ENCODE measurements around the gene TECPR1. TPM values are rescaled to one million over a fixed set of nuclear protein-coding genes. Genes with fewer than 3 reads are reported as not detected.

The TECPR1 gene
- total RNA-seq, 1 experiment from 2014 or later, result 10.8 TPM

GRCh38 chr7:98189559-98189958, 62.5 kb downstream of the TECPR1 start:
- no peak for DNase-seq (ENCODE audit: low spot score)

GRCh38 chr7:98187138-98187502, 64.9 kb downstream of the TECPR1 start:
- DNase-seq (ENCODE audit: low spot score), result no peak

DNA sequence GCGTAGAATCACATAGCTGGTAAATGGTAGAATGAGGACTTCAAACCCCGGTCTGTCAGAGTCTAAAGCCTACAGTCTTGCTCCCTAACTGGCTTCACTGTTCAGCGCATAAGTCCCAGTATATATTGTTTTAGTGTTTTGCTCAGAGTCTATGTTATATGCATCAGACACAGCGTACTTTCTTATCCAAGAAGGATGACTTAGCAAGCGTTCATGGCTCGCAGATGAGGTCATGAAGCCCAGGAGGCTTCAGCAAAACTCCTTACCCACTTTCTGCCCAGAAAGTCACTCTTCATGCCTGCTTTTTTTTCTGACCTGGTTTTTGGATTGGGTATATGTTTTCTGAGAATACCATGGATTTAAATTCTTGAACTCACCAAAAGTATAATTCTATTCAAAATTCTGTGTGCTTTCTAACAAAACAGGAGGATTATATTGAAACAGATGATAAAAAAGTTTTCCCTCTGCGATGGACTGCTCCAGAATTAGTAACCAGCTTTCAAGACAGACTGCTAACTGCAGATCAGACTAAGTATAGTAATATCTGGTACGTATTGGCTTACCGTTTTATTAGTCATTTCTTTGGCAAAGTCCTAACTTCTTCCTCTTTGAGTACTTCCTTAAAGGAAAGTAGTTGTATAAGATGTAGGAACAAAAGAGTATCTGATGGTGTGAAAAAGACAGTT, 65.4 kb downstream of the TECPR1 start:
- DNase-seq (ENCODE audit: low spot score), result no peak

DNA sequence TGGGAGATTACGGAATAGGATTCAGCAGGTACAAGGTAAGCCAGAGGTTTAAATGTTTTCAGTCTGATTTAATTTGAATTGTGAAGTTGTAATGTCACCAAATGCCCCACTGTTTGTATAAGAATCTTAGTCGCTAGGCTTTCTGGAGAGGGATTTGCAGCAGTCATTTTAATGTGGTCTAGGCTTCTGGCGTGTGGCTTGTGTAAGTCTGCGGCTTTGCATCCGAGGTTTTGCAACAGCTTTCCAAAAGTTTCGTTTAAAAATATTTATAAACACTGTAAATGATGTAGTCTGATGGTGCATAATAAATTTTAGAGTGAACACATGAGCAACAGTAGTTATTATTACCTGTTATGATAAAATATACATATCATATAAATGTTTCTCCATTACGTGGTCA, 66.9 kb downstream of the TECPR1 start:
- no peak for DNase-seq (ENCODE audit: low spot score)

GRCh38 chr7:98180751-98181150, 71.3 kb downstream of the TECPR1 start:
- no peak for DNase-seq (ENCODE audit: low spot score)

DNA sequence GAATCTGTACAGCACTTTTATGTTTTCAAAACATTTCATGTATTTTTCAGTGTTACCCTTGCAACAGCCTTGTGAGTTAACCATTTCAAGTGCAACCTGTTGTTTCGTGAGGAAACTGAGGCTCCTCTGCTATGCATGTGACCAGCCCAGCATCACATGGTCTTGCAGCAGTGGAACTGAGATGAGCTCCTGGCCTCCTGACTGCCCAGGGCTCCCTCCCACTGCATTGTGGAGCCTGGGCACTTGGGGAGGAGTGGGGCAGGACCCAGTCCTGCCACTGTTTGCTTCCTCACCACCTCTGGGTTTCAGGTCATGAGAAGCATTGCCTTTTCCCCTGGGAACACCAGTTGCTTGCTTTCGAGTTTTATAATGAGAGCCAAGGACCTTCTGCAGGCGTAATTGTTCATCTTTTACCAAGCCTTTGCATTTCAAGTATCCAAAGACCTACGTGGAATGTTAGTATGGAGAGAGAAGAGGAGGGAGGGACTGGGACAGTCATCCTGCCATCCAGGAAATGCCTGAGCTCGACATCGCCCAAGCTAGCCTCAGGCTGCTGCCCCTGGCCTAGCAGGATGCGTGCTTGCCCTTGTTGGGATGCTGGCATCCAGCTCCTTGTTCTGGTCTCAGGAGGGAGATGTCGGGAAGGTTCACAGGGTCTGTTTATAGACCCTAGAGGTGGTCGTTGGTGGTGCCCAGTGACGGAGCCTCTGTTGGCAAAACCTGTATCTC, 73.1 kb downstream of the TECPR1 start:
- no peak for DNase-seq (ENCODE audit: low spot score)

- no peak for DNase-seq (ENCODE audit: low spot score)
Measured at GRCh38 chr7:98178321-98178720, 73.7 kb downstream of the TECPR1 start.

- no peak for DNase-seq (ENCODE audit: low spot score)
Measured at GRCh38 chr7:98177553-98177952, 74.5 kb downstream of the TECPR1 start.

DNA sequence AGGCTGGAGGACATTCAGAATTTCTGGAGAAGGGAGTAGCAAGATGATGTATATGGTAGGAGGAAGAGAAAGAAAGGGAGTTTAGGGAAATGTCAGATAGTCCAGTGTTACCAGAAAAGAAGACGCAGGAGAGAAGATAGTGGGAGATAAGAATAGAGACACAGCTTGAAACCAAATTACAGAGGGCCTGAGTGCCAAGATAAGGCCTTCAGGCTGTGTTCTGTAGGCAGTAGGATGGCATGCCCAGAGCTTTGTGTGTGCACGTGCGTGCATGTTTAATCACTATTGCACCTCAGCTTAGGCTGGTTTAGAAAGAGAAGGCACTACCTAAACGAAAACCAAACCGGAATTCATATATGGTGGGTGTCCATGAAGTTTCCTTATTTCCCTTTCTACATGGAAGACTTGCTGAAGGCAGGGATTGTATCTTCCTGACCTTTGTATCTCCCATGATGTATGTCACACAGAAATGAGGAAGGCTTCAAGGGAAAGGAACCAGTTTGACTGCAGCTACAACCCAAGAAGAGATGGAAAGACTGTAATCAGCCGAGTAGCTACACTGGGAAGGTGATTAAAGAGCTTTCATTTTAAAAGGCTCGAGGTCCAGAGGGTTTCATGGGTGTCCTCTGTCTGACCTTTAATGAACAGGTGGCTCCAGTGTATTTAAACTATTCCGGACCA, 76.6 kb downstream of the TECPR1 start:
- DNase-seq (ENCODE audit: low spot score), result no peak

- DNase-seq (ENCODE audit: low spot score), result no peak
Measured at GRCh38 chr7:98174334-98175259, 77.4 kb downstream of the TECPR1 start.

DNA sequence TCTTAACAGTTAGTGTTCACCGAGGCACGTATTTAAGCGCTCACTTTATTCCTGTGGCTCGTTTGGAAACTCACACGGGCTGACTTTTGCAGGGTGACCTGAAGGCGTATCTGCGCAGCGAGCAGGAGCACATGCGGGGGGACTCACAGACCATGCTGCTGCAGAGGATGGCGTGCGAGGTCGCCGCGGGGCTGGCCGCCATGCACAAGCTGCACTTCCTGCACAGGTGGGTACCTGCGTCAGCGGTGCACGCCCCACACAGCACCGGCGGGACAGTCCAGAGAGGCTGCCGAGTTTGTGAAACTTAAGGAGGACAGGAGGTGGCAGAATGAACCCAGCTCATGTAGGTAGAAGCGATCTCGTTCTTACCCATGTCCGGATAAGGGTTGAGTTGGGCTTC, 80.6 kb downstream of the TECPR1 start:
- DNase-seq (ENCODE audit: low spot score), result no peak

DNA sequence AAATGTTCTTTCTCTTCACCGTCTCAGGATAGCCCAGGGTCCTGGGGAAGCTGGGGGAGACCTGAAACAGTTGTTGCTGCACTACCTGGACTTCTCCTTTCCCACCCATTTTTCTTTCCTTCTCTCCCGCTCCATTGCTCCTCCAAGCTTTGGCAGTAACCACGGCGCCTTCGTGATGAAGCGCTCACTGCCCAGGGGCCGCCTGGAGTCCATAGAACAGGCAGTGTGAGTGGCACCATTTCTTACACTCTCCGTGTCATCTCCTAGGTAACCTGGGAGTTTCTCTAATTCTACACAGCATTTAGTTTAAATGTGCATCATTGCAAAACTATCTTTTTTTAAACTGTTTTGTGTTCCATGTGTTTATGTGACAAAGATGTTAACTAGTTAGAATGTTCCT, 81.1 kb downstream of the TECPR1 start:
- no peak for DNase-seq (ENCODE audit: low spot score)

- DNase-seq (ENCODE audit: low spot score), result no peak
Measured at GRCh38 chr7:98168904-98169621, 83.0 kb downstream of the TECPR1 start.

GRCh38 chr7:98168181-98168903, 83.7 kb downstream of the TECPR1 start:
- peak; percentile 71 for DNase-seq (ENCODE audit: low spot score)

GRCh38 chr7:98167653-98168052, 84.4 kb downstream of the TECPR1 start:
- DNase-seq (ENCODE audit: low spot score), result no peak

DNA sequence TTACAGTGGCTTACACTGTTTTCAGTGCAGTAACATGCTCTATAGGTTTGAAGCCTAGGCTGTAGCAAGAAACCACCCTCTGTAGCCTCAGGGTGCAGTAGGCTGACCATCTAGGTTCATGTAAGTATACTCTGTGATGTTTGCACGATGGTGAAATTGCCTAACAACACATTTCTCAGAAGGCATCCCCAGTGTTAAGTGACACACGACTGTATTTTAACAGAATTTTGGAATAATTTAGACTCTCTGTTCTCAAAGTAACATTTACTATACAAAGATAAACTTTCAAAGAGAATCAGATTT, 85.4 kb downstream of the TECPR1 start:
- DNase-seq (ENCODE audit: low spot score), result no peak

DNA sequence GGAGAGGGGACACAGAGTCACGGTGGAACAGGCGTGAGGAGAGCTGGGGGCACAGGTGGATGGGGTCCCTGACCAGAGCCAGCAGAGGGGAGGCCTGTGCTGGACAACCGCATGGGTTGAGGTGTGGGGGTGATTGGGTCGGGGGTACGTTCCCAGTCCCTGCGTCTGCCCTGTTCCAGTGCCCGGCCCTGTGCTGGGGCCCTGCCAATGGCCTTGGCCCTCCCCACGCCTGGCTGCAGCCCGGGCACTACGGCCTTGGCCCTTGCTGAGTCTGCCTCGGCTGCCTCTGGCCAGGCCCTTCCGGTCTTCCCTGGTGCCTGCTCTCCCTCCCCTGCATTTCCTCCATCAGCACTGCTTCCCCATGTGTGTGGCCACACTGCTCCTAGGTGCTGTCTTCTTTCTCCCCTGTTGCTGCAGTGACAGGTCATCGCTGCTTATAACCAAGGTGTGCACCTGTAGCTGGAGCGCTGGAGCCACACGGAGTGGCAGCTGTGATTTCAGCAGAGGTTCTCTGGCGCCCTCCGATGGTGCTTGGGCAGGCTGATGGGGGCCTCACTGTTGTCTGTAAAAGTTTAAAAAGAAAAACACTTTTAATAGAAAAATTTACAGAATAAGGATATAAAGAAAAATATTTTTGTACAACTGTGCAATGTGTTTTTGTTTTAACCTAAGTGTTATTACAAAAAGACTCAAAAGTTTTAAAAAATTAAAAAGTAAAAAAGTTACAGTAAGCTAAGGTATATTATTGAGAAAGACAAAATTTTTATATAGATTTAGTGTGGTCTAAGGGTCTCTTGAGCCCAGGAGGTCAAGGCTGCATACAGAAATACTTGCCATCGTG, 86.0 kb downstream of the TECPR1 start:
- DNase-seq (ENCODE audit: low spot score), result peak; percentile 36

Data from H4 (cell line).